ENCODE measurements around the gene GABRR1.

DNA sequence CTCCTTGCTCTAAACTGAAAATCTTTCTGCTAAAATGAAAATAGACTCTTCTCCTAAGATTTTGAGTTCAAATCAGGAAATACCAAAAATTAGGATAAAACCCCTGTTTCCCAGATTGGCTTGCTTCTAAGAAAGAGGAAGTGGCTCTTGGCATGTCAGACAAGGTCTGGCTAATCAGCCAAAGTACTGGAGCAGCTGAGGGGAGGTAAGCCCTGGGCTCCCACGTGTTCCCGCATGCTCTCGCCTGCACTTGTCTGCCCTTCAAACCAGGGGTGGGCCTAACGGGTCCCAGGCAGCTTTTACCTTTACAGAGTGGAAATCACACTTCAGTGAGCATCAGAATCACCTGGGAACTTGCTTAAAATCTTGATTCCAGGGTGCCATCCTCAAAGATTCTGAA is 43.2 kb upstream of the GABRR1 start:
- TF ChIP-seq, protein P1, sequence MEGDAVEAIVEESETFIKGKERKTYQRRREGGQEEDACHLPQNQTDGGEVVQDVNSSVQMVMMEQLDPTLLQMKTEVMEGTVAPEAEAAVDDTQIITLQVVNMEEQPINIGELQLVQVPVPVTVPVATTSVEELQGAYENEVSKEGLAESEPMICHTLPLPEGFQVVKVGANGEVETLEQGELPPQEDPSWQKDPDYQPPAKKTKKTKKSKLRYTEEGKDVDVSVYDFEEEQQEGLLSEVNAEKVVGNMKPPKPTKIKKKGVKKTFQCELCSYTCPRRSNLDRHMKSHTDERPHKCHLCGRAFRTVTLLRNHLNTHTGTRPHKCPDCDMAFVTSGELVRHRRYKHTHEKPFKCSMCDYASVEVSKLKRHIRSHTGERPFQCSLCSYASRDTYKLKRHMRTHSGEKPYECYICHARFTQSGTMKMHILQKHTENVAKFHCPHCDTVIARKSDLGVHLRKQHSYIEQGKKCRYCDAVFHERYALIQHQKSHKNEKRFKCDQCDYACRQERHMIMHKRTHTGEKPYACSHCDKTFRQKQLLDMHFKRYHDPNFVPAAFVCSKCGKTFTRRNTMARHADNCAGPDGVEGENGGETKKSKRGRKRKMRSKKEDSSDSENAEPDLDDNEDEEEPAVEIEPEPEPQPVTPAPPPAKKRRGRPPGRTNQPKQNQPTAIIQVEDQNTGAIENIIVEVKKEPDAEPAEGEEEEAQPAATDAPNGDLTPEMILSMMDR (IDR thresholded peaks at IDR 0.05; ENCODE audit: extremely low read depth in 1 of 2, insufficient read depth in 1 of 2, low read depth in 1 of 2, low read length in 2 of 2), result no peak
- no peak for TF ChIP-seq POLR2AphosphoS5 (IDR thresholded peaks at IDR 0.05; ENCODE audit: insufficient read depth, low read depth, low read length)

All from endothelial cell of umbilical vein (primary cell).